GM18519 (cell line): ENCODE measurements around the gene SHANK1.

Source experiments
- ATAC-seq: cut with Tn5 transposase; IDR thresholded peaks from one replicate; pipeline ENCODE4 v1.9.1; 2021; ENCODE audit warnings: mild to moderate bottlenecking, moderate library complexity; ENCODE audit not compliant: unreplicated experiment, low FRiP score

SHANK1 gene

GRCh38 chr19:50693064-50693975 lies 26.3 kb downstream of the SHANK1 start:
- ATAC-seq: no peak

- ATAC-seq: no peak
These were observed 29.2 kb downstream of the SHANK1 start for GRCh38 chr19:50690439-50690838.

DNA sequence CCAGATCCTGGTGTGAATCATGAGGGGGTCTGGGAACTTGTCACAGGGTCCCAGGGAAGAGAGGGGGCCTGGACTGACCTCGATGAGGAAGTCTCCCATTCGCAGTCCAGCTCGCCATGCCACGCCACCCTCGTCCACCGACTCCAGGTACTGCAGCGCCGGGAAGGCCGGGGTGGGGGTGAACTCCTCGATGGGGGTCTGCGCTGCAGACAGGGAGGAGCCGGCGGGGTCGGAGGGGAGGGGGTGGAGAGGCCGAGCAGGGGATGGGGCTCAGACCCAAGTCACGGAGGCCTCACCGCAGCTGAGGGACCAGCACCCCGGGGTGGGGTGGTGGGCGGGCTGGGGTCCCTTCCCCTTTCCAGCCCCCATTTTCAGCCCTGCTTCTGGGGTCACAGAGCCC lies 30.8 kb downstream of the SHANK1 start:
- ATAC-seq: no peak

DNA sequence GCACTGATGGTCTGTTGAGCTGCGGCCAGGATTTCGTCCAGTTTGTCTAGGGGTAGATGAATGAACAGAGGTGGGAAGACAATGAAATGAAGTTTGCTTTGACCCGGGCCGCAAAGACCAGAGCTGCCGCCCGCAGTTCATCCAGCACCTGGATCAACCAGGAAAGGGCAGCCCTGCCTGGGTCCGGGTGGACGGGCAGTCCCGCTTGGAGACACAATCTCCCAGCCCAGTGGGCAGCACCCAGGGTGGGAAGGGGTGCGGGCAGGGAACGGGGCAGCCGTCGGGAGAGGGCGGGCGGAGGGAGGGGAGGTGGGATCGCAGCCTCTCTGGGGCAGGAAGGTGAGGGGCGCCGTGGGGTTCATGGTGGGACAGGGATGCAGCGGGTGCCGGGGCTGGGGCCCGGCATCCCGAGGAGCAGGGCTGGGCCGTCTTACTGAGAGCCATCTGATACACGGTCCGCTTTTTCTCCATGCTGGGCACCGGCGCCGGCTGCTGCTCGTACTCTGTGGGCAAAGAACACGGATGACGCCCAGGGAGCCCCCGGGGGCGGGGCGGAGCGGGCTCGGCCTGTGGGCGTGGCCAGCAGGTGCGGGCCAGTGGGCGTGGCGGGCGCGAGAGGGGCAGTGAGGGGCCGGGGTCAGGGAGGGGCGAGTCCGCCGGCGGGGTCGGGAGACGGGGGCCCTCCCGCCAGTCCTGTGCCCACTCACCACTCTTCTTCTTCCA lies 33.1 kb downstream of the SHANK1 start:
- ATAC-seq: no peak

- ATAC-seq: peak; percentile 79
These were observed 40.2 kb downstream of the SHANK1 start for GRCh38 chr19:50679177-50680125.

DNA sequence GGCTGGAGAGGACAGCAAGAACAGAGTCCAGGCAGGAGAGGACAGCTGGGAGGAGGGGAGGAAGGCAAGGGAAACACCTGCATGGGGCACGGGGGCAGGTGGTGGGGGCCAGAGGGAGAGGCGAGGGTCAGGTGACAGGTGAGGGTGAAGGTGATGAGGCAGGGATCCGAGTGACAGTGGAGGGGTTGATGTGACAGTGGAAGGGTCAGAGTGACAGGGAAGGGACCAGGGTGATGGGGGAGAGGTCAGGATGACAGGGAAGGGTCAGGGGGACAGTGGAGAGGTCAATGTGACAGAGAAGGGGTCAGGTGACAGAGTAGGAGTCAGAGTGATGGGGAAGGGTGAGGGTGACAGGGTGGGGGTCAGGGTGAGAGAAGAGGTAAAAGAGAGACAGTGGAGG lies 41.3 kb downstream of the SHANK1 start:
- no peak for ATAC-seq

GRCh38 chr19:50677636-50678035 lies 42.0 kb downstream of the SHANK1 start:
- ATAC-seq: no peak

- ATAC-seq: no peak
These were observed 42.9 kb downstream of the SHANK1 start for GRCh38 chr19:50676625-50677197.

DNA sequence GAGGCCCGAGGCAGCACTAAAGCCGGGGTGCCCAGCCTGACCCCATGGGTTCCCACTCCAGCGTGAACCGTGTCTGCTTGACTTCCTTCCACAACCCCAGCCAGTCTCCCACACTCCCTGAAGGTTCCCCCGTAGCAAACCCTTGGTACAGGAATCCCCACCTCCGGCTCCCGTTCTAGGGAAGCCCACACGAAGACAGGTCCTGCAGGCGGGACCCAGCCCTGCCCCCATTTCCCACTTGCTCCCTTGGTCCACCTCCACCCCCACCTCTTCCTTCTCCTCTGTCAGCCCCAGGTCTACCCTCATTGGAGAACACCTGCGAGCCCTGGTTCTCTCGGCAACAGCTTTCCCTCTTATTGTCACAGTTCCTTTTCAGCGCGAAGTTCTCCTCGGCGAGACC lies 46.5 kb downstream of the SHANK1 start:
- ATAC-seq: no peak

DNA sequence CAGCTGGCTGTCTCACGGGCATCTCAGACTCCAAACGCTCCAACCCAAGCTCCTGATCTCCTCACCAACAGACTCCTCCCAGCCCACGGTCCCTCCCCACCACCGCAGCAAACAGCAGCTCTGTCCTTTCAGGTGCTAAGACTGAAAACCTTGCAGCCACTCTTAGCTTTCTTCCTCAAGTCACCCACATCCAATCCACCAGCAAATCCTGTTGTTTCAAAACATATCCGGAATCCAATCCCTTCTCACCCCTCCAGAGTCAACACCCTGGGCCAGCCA lies 49.6 kb downstream of the SHANK1 start:
- no peak for ATAC-seq

GRCh38 chr19:50669302-50670101 lies 50.1 kb downstream of the SHANK1 start:
- no peak for ATAC-seq

DNA sequence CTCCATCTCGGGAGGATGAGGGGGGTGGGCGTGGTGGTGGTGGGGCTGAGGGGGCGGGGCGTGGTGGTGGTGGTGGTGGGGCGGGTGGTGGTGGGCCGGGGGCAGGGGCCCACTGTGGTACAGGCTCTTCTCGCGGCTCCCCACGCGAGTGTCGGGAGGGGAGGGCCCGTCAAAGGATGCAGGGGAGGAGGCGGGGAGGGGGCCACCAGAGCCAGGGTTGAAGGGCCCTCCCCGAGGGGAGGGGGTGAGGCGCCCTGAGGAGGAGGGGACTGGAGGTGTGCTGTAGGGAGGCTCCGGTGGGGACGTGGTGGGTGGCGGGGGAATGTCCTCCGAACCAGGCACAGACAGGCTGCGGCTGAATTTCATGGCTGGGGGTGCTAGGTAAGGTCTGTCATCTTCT lies 50.7 kb downstream of the SHANK1 start:
- ATAC-seq: no peak

DNA sequence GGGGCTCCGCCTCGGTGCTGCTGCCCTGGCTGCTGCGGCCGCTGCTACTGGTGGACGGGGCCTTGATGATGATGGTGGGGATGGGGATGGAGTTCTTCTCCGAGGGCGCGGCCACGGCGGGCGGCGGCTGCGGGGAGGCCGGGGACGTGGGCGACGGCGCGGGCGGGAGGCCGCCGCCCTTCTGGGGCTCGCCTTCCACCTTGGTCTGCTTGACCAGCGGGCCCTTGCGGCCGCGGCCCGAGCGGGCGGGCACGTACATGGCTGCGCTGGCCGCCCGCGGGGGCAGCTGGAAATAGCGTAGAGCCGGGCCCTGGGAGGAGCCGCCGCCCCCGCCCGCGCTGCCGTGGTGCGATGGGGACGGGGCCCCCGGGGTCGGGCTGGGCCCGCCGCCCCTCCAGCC lies 51.2 kb downstream of the SHANK1 start:
- no peak for ATAC-seq

DNA sequence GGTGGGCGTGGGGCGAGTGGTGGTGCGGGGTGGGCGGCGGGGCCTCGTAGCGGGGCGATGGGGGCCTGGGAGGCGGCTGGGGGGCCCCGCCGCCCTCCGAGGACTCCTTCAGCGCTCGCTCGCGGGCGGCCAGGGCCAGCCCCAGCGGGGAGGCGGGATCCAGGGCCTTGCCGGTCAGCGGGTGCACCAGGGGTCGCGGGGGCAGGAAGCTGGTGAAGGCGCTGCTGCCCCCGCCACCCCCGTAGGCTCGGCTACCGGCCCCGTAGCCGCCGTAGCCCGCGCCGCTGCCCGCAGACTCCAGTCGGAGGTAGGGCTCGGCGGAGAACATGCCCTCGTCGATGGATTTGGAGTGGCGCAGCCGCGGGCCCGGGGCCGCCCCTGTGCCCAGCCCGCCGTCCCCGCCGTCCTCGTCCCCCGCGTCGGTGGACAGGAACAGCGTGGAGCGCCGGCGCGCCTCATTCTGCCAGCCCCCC lies 51.8 kb downstream of the SHANK1 start:
- no peak for ATAC-seq

- ATAC-seq: no peak
These were observed 52.3 kb downstream of the SHANK1 start for GRCh38 chr19:50667177-50667758.

DNA sequence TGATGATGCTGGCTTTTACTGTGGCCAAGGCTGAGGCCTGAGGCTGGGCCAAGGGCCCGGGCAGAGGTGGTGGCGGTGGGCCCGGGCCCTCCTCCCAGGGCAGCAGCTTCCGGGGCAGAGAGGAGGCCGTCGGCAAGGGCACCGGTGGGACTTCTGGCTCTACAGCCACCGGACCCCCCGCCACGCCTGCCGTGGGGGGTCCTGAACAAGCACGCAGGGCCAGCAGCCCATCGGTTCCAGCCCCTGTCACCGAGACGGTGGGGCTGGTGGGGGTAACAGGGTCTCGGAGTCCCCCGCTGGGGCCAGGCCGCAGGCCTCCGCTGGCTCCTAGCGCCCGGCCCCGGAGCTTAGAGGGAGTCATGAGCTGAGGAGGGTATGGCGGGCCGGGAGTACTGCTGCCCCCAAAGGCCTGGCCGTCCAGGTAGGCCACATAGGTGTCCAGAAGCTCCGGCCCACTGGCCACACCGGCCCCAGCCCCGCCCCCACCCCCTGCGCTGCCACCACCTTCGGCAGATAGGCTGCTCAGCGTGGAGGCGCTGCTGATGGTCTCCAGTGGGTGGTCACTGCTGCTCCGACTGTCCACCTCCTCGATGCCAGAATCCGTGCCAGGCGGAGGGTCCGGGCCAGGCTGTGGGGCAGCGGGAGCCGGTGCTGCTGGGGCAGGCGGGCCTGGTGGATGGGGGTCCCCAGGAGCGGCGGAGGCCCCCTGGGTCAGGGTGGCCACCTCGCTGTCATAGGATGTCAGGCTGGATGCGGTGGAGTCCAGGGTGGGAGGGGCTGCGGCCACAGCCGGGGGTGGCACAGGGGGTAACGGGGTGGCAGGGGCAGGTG lies 53.0 kb downstream of the SHANK1 start:
- no peak for ATAC-seq

DNA sequence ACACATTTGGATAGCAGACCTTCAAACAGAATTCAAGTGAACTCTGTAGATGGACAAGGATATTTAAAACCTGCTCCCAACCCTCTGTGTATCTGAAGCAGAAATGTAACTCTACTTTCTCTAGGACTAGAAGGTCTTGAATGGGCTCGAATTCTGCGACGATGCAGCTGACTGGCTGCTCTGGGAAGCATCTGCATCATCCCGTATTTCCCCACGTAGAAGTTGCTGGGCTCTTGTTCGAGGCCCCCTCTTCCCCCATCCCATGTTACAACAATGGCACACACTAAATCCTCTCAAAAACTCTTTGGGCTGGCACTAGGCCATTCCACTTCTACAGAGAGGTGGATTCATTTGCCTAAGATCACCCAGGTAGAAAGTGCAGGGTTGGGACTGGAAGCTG lies 55.4 kb downstream of the SHANK1 start:
- no peak for ATAC-seq

DNA sequence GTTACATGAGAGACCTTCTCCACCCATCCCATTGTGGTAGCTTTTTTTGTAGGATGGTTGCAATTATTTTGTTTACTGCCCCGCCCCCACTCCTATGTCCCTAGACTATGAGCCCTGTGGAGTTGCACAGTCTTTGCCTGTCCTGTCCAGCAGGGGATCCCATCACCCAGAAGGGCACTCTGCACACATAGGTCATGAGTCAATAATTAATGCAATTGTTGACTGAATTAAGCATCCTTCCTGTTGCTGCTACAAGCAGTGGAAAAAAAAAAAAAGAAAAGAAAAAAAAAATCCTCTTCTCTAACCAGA lies 56.2 kb downstream of the SHANK1 start:
- no peak for ATAC-seq
